Activated T-cell treated with anti-CD3 and anti-CD28 coated beads for 4 hours (primary cell): Measurements from ENCODE around the gene MED13L.
A peak's percentile ranks its signal among the peaks of the same experiment; 100 is the strongest.

Experiments used
- DNase-seq: peaks from one replicate; pipeline ENCODE4 v3.0.0-alpha.2; 2020

Gene MED13L

GRCh38 chr12:116276652-116277466 lies 634 bp downstream of the MED13L start:
- DNase-seq, result peak; percentile 39

GRCh38 chr12:116274551-116275375 lies 2.7 kb downstream of the MED13L start:
- DNase-seq, result no peak

GRCh38 chr12:116273813-116274550 lies 3.5 kb downstream of the MED13L start:
- no peak for DNase-seq

- DNase-seq, result no peak
These were observed 9.5 kb downstream of the MED13L start for GRCh38 chr12:116267948-116268347.

- no peak for DNase-seq
These were observed 10.7 kb downstream of the MED13L start for GRCh38 chr12:116266631-116267349.

GRCh38 chr12:116266168-116266601 lies 11.3 kb downstream of the MED13L start:
- no peak for DNase-seq

- DNase-seq, result no peak
These were observed 11.9 kb downstream of the MED13L start for GRCh38 chr12:116265351-116266147.

GRCh38 chr12:116264525-116265070 lies 12.9 kb downstream of the MED13L start:
- DNase-seq, result no peak

GRCh38 chr12:116263844-116264243 lies 13.6 kb downstream of the MED13L start:
- DNase-seq, result no peak

GRCh38 chr12:116263431-116263830 lies 14.1 kb downstream of the MED13L start:
- DNase-seq, result no peak

- DNase-seq, result no peak
These were observed 14.8 kb downstream of the MED13L start for GRCh38 chr12:116262741-116263140.

GRCh38 chr12:116261525-116262100 lies 15.9 kb downstream of the MED13L start:
- DNase-seq, result no peak

GRCh38 chr12:116259800-116260577 lies 17.5 kb downstream of the MED13L start:
- no peak for DNase-seq

- no peak for DNase-seq
These were observed 19.7 kb downstream of the MED13L start for GRCh38 chr12:116257826-116258225.

- no peak for DNase-seq
These were observed 20.3 kb downstream of the MED13L start for GRCh38 chr12:116257215-116257614.

GRCh38 chr12:116249938-116250337 lies 27.6 kb downstream of the MED13L start:
- no peak for DNase-seq

- no peak for DNase-seq
These were observed 28.6 kb downstream of the MED13L start for GRCh38 chr12:116248930-116249329.

GRCh38 chr12:116248433-116248832 lies 29.1 kb downstream of the MED13L start:
- DNase-seq, result no peak

GRCh38 chr12:116247377-116247776 lies 30.1 kb downstream of the MED13L start:
- no peak for DNase-seq
